Activated T-cell treated with anti-CD3 and anti-CD28 coated beads for 1 hour (primary cell): Measurements from ENCODE around the gene MAP7.
"Not testable (repeated sequence)": the region's sequence is repeated elsewhere in the genome, so short reads cannot be mapped to it uniquely, and the experiment has no call there.

Experiments
- DNase-seq: peaks from one replicate; pipeline ENCODE4 v3.0.0-alpha.2; 2020; ENCODE audit warnings: low read depth

Gene MAP7

GRCh38 chr6:136503303-136504029, 46.8 kb downstream of the MAP7 start:
- no peak for DNase-seq

DNA sequence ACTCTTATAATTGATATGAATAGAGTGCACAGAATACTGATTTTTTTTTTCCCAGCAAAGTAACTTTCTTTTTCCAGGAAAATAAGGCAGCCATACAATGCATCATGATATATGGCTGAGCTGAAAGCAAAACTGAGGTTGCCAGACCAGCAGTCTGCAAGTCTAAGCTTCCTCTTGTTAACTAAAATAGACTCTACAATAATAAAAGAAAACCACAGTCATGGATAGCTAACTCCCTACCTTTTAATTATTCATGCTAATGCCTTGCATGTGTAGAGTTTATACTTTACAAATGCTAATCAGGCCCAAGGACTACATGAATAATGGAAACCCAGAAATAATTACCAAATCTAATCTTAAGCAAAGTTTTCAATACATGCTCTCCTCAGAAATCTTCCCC, 47.4 kb downstream of the MAP7 start:
- no peak for DNase-seq

GRCh38 chr6:136501514-136501913, 48.7 kb downstream of the MAP7 start:
- DNase-seq, result no peak

DNA sequence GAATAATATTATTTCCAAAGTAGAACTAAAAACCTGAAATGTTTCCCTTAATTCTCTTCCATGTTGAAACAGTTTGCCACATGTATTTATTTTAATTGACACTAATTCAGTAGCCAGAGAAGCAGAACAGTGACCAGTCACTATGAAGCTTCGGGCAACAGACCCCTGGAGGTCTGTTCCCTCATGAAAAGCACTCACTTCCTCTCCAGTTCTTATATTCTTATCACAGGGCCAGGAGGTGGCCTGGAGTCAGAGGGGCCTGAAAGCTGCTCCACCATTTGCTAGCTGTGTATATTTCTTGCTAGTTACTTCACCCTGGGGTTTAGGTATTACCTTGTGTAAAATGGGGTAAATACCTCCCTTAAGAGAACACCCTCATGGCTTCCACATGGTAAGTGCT, 49.1 kb downstream of the MAP7 start:
- DNase-seq, result no peak

DNA sequence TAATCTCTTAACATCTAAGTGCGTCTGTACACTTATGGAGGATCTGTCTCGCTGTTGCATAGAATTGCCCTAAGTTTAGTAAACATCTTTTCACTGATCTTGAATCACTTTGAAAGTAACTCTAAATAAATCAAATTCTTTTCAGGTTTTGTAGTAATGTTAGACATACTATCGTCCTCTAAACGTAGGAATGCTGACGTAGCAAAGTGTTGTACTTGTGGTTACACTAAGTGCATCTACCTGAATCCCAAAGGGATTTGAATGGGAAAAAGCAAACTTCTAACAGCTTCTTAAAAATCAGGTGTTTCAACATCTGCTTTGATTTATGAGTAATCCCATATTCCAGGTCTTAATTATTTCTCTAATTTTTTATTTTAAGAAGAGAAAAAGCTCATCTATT, 49.8 kb downstream of the MAP7 start:
- DNase-seq, result no peak

GRCh38 chr6:136499370-136499769, 50.9 kb downstream of the MAP7 start:
- no peak for DNase-seq

GRCh38 chr6:136496449-136496848, 53.8 kb downstream of the MAP7 start:
- DNase-seq, result not testable (repeated sequence)

DNA sequence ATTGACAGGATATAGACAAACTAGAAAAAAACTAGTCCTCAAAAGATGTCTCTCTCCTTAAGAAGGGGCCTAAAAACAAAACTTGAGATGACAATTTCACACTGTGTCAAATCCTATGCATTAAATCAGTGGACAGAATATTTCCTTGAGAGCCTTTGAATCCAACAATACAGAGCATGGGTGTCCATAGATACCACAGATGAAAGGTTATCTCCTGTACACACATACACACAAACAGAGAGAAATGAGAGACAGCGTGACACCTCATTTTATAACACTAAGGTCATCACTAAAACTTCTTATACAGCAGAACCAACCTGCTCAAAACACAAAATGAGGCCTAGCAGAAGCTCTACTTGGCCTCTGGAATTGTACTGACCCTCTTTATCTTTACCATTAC, 55.5 kb downstream of the MAP7 start:
- DNase-seq, result no peak

- no peak for DNase-seq
Measured at GRCh38 chr6:136494059-136494458, 56.2 kb downstream of the MAP7 start.

DNA sequence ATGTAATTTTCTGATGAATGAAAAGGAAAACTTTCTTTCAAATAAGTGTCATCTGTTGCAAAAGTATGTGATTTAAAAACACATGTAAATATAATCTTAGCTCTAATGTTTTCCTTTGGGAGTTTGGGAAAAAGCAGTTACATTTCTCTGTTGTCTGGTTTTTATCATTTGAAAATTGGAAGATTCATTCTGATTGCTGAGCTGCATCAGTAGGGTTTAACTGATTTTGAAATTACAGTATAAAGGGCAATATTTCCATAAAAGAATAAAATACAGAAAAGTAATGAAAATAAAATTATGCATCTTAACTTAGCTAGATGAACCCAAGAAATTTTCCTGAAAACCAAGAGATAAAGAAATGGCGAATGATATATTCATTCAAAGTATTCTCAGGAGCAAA, 57.8 kb downstream of the MAP7 start:
- DNase-seq, result no peak

DNA sequence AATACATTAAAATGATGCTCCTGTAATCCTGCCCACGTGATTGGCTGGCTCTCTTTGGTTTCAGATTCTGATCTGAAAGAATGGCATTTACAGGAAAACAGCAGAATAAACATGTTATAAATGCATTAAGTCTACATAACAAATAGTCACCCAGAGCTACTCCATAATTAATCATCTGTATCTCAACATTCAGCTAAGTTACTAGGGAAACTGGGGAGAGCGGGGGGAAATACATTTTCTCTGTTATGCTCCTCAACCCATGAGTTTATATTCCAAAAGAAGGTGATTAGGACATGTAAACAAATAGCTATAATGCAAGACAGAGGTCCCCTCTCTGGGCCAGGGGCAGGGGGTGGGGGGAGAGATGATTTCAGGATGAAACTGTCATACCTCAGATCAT, 58.5 kb downstream of the MAP7 start:
- DNase-seq, result no peak

DNA sequence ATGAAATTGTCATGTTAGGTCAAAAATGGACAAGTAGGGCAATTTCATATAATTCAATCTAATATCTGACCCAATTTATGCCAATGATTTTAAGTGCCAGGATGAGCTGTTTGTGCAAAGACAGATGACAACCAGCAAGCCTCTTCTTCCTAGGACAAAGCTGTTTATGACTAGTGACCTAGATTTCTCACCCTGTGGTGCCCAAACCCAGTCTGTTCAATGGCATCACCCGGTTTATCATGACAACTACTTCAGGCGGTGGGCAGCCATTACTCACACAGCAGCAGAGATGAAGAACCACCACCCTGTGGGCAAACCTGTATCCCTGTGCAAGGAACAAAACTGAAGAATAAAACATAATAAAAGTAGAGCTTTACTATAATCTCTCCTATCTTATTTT, 59.0 kb downstream of the MAP7 start:
- no peak for DNase-seq

- DNase-seq, result not testable (repeated sequence)
Measured at GRCh38 chr6:136489689-136490033, 60.6 kb downstream of the MAP7 start.

DNA sequence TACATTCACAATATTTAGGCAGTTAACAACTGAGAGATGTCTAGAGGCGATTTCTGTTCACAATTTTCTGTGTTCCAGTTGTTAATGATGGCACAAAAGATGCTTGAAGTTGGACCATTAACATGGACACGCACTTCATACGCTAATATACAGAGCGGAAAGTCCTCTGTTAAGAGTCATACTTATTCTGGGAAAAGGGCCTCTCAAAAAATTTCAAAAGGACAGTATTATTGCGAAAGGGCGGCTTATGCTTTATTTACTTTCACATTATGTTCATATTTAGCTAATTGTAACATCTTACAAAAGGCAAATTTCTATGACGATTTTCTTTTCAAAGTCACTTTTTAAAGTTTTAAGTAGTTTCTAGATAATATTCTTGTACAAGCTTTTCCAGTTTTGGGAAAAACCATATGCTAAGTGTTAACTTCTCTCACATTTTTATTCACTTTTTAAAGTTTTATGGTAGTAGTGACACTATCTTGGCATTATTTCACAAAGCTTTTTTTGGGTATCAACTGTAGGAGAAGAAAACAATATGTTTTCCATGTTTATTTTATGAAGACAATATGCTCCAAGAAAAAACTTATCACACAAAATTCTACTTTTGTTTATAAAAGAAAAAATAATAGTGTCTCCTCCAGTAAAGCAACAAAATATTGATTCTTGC, 62.3 kb downstream of the MAP7 start:
- no peak for DNase-seq

DNA sequence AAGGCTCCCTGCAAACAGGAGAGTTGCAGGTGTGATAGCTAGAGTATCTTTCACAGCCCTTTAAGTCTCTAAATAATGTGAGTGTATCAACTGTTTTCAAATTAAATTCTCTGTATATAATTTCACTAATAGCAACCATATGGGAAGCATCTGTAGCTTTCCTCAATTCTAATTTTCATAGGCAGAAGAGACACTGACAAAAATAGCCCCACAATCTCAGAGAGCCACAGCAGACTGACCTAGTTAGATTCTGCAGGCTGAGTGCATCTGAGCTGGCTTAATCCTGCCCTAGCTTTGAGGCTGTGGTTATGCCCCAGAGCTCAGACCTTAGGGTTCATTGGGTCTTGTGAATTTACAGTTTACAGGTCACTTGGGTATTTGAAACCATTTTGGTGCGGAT, 63.9 kb downstream of the MAP7 start:
- no peak for DNase-seq

DNA sequence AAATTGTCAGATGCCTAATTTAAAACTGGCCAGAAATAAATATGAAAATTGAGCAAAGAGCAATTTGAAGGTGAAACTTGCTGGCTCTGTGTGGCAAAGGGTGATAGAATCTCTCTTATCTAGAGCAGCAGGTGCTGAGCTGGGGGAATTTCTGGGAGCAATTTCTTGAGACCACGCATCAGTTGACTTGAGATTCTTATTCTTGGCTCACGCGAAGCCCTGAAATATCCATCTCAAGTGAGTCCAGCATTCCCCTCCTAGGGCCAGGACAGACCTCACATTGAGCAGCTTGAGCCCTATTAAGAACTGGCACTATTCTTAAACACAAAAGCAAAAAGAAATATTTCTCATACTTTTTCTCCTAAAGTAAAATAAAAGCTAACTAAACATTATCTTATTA, 66.3 kb downstream of the MAP7 start:
- no peak for DNase-seq

GRCh38 chr6:136483005-136483404, 67.2 kb downstream of the MAP7 start:
- DNase-seq, result not testable (repeated sequence)

DNA sequence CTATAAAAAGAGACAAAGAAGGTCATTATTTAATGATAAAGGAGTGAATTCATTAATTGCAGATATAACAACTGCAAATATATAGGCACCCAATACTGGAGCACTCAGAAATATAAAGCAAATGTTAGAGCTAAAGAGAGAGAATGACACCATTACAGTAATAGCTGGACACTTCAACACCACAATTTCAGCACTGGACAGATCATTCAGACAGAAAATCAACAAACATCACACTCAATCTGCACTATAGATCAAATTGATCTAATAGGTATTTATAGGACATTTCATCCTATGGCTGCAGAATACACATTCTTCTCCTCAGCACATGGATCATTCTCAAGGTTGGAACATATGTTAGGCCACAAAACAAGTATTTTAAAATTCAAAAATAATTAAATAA, 72.7 kb downstream of the MAP7 start:
- DNase-seq, result no peak

- DNase-seq, result no peak
Measured at GRCh38 chr6:136475686-136476085, 74.5 kb downstream of the MAP7 start.

- DNase-seq, result no peak
Measured at GRCh38 chr6:136474241-136474640, 76.0 kb downstream of the MAP7 start.

GRCh38 chr6:136471922-136472321, 78.3 kb downstream of the MAP7 start:
- no peak for DNase-seq

DNA sequence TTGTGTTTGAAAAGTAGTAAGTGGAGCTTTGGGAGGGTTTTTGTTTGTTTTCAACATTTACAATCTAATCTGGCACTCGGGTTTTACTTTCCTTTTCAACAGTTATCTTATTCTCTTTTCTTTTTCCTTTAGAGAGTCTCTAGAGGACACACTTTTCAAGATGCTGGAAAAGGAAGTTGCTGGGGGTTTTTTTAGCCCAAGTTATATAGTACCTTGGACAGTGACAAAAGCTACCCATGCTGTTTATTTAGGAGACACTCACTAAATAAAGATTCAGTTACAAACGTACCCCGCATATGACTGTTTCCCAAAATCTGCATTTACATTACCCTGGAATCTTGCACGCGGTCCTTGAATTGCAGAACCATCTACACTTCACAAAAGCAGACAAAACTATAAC, 78.8 kb downstream of the MAP7 start:
- no peak for DNase-seq

GRCh38 chr6:136470044-136470443, 80.2 kb downstream of the MAP7 start:
- DNase-seq, result no peak

DNA sequence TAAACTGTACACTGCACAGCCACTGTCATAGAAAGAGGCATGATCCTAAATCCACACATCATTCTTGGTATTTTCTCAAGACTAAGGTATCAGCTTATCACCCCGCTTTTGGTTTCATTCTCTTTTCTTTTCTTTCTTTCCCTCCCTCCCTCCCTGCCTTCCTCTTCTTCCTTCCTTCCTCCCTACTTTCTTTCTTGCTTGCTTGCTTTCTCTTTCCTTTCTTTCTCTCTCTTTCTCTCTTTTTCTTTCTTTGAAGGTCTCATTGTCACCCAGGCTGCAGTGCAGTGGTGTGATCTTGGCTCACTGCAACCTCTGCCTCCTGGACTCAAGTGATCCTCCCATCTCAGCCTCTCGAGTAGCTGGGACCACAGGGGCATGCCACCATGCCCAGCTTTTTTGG, 81.1 kb downstream of the MAP7 start:
- DNase-seq, result no peak
